Activated T-cell treated with anti-CD3 and anti-CD28 coated beads, Interleukin-2, amount 50 U/mL, for 24 hours (primary cell): ENCODE measurements around the gene SPNS3.
A peak's percentile ranks its signal among the peaks of the same experiment; 100 is the strongest.

Experiments used
- DNase-seq: peaks from one replicate; pipeline ENCODE4 v3.0.0-alpha.2; 2020
- H3K27ac Mint-ChIP-seq: 2 replicates; pipeline ENCODE4 v1.8.0; 2020; ENCODE audit warnings: mild to moderate bottlenecking, mixed read lengths
- H3K27me3 Mint-ChIP-seq: 2 replicates; pipeline ENCODE4 v1.8.0; 2020; ENCODE audit warnings: mixed read lengths
- H3K36me3 Mint-ChIP-seq: 2 replicates; pipeline ENCODE4 v1.8.0; 2020; ENCODE audit warnings: low read depth, mixed read lengths
- H3K4me1 Mint-ChIP-seq: 2 replicates; pipeline ENCODE4 v1.8.0; 2020; ENCODE audit warnings: low read depth, mixed read lengths
- H3K4me3 Mint-ChIP-seq: 2 replicates; pipeline ENCODE4 v1.8.0; 2020; ENCODE audit warnings: mild to moderate bottlenecking, moderate library complexity, mixed read lengths
- H3K9me3 Mint-ChIP-seq: 2 replicates; pipeline ENCODE4 v1.8.0; 2020; ENCODE audit warnings: mixed read lengths

The SPNS3 gene

GRCh38 chr17:4472286-4472685 is 38.5 kb downstream of the SPNS3 start:
- no peak for DNase-seq
- H3K27ac Mint-ChIP-seq = no peak overlapping the region
- H3K4me3 Mint-ChIP-seq = no peak overlapping the region
- peaks cover 2% of the 10 kb centered on the region for H3K4me1 Mint-ChIP-seq
- no peaks in the 10 kb centered on the region for H3K36me3 Mint-ChIP-seq
- no peaks in the 10 kb centered on the region for H3K9me3 Mint-ChIP-seq
- no peaks in the 10 kb centered on the region for H3K27me3 Mint-ChIP-seq

- no peak overlapping the region for H3K27ac Mint-ChIP-seq
- no peaks in the 10 kb centered on the region for H3K36me3 Mint-ChIP-seq
- DNase-seq = no peak
- H3K9me3 Mint-ChIP-seq = no peaks in the 10 kb centered on the region
- no peak overlapping the region for H3K4me3 Mint-ChIP-seq
- no peaks in the 10 kb centered on the region for H3K27me3 Mint-ChIP-seq
- peaks cover 4% of the 10 kb centered on the region for H3K4me1 Mint-ChIP-seq
Measured at GRCh38 chr17:4474093-4474492, 40.4 kb downstream of the SPNS3 start.

- no peak for DNase-seq
- H3K27me3 Mint-ChIP-seq = no peaks in the 10 kb centered on the region
- no peak overlapping the region for H3K4me3 Mint-ChIP-seq
- H3K4me1 Mint-ChIP-seq = peaks cover 4% of the 10 kb centered on the region
- no peak overlapping the region for H3K27ac Mint-ChIP-seq
- no peaks in the 10 kb centered on the region for H3K9me3 Mint-ChIP-seq
- H3K36me3 Mint-ChIP-seq = no peaks in the 10 kb centered on the region
Measured at GRCh38 chr17:4475001-4475400, 41.3 kb downstream of the SPNS3 start.

GRCh38 chr17:4475463-4475862 is 41.7 kb downstream of the SPNS3 start:
- no peak for DNase-seq
- H3K4me3 Mint-ChIP-seq = no peak overlapping the region
- no peak overlapping the region for H3K27ac Mint-ChIP-seq
- H3K27me3 Mint-ChIP-seq = no peaks in the 10 kb centered on the region
- no peaks in the 10 kb centered on the region for H3K36me3 Mint-ChIP-seq
- H3K9me3 Mint-ChIP-seq = no peaks in the 10 kb centered on the region
- H3K4me1 Mint-ChIP-seq = peaks cover 4% of the 10 kb centered on the region

- Mint-ChIP-seq H3K4me3 (no peak overlapping the region), H3K36me3 (no peaks in the 10 kb centered on the region), H3K27me3 (no peaks in the 10 kb centered on the region), H3K9me3 (no peaks in the 10 kb centered on the region), H3K27ac (no peak overlapping the region), H3K4me1 (peaks cover 8% of the 10 kb centered on the region)
- no peak for DNase-seq
Measured at GRCh38 chr17:4476017-4476416, 42.3 kb downstream of the SPNS3 start.

GRCh38 chr17:4476511-4477070 is 42.9 kb downstream of the SPNS3 start:
- no peak overlapping the region for H3K27ac Mint-ChIP-seq
- no peak overlapping the region for H3K4me3 Mint-ChIP-seq
- H3K27me3 Mint-ChIP-seq = no peaks in the 10 kb centered on the region
- no peaks in the 10 kb centered on the region for H3K9me3 Mint-ChIP-seq
- H3K36me3 Mint-ChIP-seq = no peaks in the 10 kb centered on the region
- DNase-seq = no peak
- peaks cover 14% of the 10 kb centered on the region for H3K4me1 Mint-ChIP-seq

- H3K9me3 Mint-ChIP-seq = no peaks in the 10 kb centered on the region
- DNase-seq = no peak
- H3K4me3 Mint-ChIP-seq = no peak overlapping the region
- H3K36me3 Mint-ChIP-seq = no peaks in the 10 kb centered on the region
- no peak overlapping the region for H3K27ac Mint-ChIP-seq
- H3K27me3 Mint-ChIP-seq = no peaks in the 10 kb centered on the region
- H3K4me1 Mint-ChIP-seq = peaks cover 19% of the 10 kb centered on the region
Measured at GRCh38 chr17:4477255-4477791, 43.6 kb downstream of the SPNS3 start.

- Mint-ChIP-seq H3K27me3 (no peaks in the 10 kb centered on the region), H3K4me3 (no peak overlapping the region), H3K36me3 (no peaks in the 10 kb centered on the region), H3K27ac (no peak overlapping the region), H3K4me1 (peaks cover 25% of the 10 kb centered on the region), H3K9me3 (no peaks in the 10 kb centered on the region)
- DNase-seq = no peak
Measured at GRCh38 chr17:4478318-4478830, 44.6 kb downstream of the SPNS3 start.

- Mint-ChIP-seq H3K27me3 (no peaks in the 10 kb centered on the region), H3K4me1 (peaks cover 30% of the 10 kb centered on the region), H3K9me3 (no peaks in the 10 kb centered on the region), H3K36me3 (no peaks in the 10 kb centered on the region), H3K27ac (no peak overlapping the region), H3K4me3 (no peak overlapping the region)
- DNase-seq = no peak
Measured at GRCh38 chr17:4479340-4479981, 45.7 kb downstream of the SPNS3 start.

- Mint-ChIP-seq H3K4me3 (no peak overlapping the region), H3K36me3 (peaks cover 2% of the 10 kb centered on the region), H3K4me1 (peaks cover 36% of the 10 kb centered on the region), H3K9me3 (no peaks in the 10 kb centered on the region), H3K27ac (no peak overlapping the region), H3K27me3 (no peaks in the 10 kb centered on the region)
- DNase-seq = no peak
Measured at GRCh38 chr17:4479982-4480751, 46.4 kb downstream of the SPNS3 start.

GRCh38 chr17:4480929-4481898 is 47.5 kb downstream of the SPNS3 start:
- DNase-seq = peak; percentile 69
- H3K27ac Mint-ChIP-seq = peak overlapping the region; percentile 95
- H3K27me3 Mint-ChIP-seq = no peaks in the 10 kb centered on the region
- H3K4me3 Mint-ChIP-seq = peak overlapping the region; percentile 50
- peaks cover 45% of the 10 kb centered on the region for H3K4me1 Mint-ChIP-seq
- no peaks in the 10 kb centered on the region for H3K9me3 Mint-ChIP-seq
- H3K36me3 Mint-ChIP-seq = peaks cover 5% of the 10 kb centered on the region

- H3K27me3 Mint-ChIP-seq = no peaks in the 10 kb centered on the region
- no peaks in the 10 kb centered on the region for H3K9me3 Mint-ChIP-seq
- H3K4me1 Mint-ChIP-seq = peaks cover 50% of the 10 kb centered on the region
- H3K4me3 Mint-ChIP-seq = no peak overlapping the region
- DNase-seq = no peak
- H3K27ac Mint-ChIP-seq = peak overlapping the region; percentile 18
- H3K36me3 Mint-ChIP-seq = peaks cover 5% of the 10 kb centered on the region
Measured at GRCh38 chr17:4482338-4483011, 48.7 kb downstream of the SPNS3 start.

- Mint-ChIP-seq H3K9me3 (no peaks in the 10 kb centered on the region), H3K4me3 (no peak overlapping the region), H3K4me1 (peaks cover 50% of the 10 kb centered on the region), H3K27ac (peak overlapping the region; percentile 18), H3K36me3 (peaks cover 5% of the 10 kb centered on the region), H3K27me3 (no peaks in the 10 kb centered on the region)
- no peak for DNase-seq
Measured at GRCh38 chr17:4483012-4483840, 49.5 kb downstream of the SPNS3 start.
